NB4 (cell line): ENCODE measurements around the gene INHBC.

ENCODE experiments used
- POLR2A ChIP-seq: IDR thresholded peaks from 2 replicates; pipeline ENCODE4 v1.6.1; 2011; ENCODE audit warnings: mild to moderate bottlenecking; ENCODE audit not compliant: insufficient read length; ENCODE audit errors: extremely low read depth
- TF ChIP-seq, protein P1 (sequence below): IDR thresholded peaks from one replicate; pipeline ENCODE4 v1.5.1; 2012; ENCODE audit warnings: low read depth, low read length

DNA sequence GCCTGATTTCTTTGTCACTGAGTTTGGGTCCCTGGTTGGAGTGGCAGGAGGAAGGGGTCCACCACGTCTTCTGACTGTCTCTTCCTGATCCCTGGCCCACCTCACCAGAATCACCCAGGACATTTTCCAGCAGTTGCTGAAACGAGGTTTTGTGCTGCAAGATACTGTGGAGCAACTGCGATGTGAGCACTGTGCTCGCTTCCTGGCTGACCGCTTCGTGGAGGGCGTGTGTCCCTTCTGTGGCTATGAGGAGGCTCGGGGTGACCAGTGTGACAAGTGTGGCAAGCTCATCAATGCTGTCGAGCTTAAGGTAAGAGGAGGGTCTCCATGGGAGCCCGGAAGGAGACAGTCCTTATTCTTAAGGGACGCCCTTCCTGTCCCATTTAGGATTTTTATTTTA lies 65.6 kb downstream of the INHBC start:
- TF ChIP-seq, protein P1, sequence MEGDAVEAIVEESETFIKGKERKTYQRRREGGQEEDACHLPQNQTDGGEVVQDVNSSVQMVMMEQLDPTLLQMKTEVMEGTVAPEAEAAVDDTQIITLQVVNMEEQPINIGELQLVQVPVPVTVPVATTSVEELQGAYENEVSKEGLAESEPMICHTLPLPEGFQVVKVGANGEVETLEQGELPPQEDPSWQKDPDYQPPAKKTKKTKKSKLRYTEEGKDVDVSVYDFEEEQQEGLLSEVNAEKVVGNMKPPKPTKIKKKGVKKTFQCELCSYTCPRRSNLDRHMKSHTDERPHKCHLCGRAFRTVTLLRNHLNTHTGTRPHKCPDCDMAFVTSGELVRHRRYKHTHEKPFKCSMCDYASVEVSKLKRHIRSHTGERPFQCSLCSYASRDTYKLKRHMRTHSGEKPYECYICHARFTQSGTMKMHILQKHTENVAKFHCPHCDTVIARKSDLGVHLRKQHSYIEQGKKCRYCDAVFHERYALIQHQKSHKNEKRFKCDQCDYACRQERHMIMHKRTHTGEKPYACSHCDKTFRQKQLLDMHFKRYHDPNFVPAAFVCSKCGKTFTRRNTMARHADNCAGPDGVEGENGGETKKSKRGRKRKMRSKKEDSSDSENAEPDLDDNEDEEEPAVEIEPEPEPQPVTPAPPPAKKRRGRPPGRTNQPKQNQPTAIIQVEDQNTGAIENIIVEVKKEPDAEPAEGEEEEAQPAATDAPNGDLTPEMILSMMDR, result no peak
- TF ChIP-seq POLR2A, result no peak
